Hypothalamus (tissue), 51 donors: ENCODE data around the gene BCAM.

Experiments used
- DNase-seq, 51 donors: peaks; one replicate each; lab custom pipeline; 2025; lab: John Stamatoyannopoulos, UW

The BCAM gene

DNA sequence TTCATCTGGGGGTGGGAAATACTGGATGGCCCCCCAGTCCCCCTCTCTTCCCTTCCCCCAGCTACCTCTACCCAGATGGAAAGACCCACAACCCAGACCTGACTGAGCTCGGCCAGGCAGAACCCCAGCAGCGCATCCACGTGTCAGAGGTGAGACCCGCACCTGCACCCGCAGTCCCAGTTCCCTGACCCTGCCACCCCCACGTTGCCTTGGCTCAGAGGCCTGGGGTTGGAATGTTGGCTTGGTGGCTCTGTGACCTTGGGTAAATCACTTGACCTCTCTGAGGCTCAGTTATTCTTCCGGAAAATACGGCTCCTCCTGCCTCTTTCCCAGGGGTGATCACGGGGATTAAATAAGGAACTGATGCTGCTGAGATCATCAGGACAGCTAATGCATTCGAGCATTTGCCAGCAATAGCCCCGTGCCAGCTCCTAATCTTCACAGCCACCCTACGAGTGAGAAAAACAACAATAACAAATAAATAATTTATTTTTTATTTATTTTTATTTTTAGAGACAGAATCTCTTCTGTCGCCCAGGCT lies 18.9 kb upstream of the BCAM start:
- DNase-seq = no peak

DNA sequence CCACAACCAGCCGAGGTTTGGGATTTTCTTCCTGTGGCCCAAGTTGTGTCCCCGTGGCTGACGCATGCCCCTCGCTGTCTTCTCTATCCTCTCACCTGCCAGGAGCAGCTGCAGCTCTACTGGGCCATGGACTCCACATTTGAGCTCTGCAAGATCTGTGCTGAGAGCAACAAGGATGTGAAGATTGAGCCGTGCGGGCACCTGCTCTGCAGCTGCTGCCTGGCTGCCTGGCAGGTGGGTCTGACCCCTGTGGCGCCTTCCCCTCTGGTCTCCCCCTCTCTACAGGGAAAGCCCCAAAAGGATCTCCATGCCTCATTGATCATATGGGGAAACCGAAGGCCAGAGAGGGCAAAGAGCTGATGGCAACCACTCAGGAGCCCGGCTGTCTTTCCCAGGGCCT lies 16.6 kb upstream of the BCAM start:
- DNase-seq = no peak

DNA sequence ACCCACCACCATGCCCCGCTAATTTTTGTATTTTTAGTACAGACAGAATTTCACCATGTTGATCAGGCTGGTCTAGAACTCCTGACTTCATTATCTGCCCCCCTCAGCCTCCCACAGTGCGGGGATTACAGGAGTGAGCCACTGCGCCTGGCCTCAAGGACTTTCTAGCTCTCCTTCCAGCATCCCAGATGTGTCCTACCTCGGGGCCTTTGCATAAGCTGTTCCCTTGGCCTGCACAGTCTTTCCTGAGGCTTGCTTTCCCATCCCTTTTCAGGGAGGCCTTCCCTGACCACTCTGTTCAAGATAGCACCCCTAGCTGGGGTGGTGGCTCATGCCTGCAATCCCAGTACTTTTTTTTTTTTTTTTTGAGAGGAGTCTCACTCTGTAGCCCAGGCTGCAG lies 14.3 kb upstream of the BCAM start:
- no peak for DNase-seq

DNA sequence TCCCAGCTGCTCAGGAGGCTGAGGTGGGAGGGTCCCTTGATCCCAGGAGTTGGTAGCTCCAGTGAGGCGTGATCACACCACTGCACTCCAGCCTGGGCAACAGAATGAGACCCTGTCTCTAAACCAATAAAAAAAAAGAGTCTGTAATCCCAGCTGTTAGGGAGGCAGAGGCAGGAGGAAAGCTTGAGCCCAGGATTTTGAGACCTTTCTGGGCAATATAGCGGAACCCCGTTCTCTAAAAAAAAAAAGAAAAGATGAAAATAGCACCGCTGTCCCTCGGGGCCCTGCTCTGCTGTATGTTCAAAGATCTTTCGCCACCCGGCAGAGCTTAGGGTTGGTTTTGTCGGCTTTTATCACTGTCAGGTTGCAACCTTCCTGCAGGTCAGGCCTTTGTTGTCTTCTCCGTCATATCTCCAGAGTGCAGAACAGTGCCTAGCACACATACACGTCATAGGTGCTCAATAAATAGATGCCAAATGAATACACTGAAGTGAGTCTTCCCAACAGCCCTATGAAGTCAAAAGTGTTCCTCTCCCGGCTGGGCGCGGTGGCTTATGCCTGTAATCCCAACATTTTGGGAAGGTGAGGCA lies 13.4 kb upstream of the BCAM start:
- DNase-seq = no peak

DNA sequence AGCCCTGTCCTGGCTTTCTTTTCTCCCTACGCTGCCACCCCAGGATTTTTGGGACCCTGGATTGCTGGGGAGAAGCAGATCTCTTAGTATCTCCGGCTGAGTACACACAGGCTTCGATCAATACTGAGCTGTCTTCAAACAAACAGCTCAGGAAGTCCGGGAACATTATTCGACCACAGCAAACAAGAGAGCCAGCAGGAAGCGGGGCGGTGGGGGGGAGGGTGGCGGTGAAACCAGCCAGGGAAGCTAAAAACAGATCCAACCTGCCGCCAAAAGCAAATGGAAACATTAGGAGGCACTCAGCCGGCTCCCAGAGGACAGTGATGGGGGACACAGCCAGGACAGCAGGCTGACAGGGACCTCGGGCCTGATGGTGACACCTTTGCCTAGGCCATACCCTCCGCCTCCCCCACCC lies 12.2 kb upstream of the BCAM start:
- peak in 13 of 51 donors; percentile 1 to 45 (median 7) for DNase-seq

DNA sequence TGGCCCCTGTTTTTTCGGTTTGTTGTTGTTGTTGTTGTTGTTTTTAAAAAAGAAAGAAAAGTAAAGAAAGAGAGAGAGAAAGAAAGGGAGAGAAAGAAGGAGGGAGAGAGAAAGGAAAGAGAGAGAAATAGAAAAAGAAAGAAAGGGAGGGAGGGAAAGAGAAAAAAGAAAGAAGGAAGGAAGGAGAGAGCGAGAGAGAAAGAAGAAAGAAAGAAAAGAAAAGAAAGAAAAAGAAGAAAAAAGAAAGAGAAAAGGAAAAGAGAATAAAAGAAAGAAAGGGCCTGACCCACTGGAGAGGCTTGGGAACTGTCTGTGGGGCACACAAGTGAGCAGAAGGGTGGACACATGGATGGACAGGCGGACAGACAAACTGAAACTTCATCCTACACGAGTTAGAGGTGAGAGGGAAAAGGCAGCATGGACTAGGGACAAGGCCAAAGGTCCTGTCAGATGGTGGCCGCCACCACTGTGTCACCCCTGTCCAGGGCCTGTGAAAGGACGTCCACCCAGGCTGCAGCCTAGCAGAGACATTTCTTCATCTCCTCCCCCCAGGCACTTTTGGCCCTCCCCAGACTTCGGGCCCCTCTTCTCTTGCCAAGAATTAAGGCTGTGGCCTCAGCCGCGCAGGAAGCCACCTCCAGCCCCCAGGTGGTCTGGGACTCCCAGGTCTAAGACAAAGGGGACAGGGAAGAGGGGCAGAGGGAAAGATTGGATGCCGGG lies 9.1 kb upstream of the BCAM start:
- DNase-seq = no peak

DNA sequence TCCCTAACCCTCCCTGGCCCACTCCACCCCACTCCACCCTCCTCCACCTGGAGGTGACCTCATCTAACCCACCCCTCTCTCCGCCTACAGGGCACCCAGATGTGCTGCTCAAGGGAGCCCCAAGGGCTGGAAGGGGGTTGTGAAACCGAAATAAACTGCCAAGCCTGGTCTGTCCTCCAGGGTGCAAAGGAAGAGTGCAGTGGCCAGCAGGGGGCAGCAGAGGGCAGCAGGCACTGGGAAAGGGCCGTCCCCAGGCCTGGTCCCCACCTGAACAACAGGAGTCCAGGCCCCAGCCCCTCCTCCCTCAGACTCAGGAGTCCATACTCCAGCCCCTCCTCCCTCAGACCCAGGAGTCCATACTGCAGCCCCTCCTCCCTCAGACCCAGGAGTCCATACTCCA lies 8.4 kb upstream of the BCAM start:
- DNase-seq = peak in 48 of 51 donors; percentile 3 to 80 (median 45)

DNA sequence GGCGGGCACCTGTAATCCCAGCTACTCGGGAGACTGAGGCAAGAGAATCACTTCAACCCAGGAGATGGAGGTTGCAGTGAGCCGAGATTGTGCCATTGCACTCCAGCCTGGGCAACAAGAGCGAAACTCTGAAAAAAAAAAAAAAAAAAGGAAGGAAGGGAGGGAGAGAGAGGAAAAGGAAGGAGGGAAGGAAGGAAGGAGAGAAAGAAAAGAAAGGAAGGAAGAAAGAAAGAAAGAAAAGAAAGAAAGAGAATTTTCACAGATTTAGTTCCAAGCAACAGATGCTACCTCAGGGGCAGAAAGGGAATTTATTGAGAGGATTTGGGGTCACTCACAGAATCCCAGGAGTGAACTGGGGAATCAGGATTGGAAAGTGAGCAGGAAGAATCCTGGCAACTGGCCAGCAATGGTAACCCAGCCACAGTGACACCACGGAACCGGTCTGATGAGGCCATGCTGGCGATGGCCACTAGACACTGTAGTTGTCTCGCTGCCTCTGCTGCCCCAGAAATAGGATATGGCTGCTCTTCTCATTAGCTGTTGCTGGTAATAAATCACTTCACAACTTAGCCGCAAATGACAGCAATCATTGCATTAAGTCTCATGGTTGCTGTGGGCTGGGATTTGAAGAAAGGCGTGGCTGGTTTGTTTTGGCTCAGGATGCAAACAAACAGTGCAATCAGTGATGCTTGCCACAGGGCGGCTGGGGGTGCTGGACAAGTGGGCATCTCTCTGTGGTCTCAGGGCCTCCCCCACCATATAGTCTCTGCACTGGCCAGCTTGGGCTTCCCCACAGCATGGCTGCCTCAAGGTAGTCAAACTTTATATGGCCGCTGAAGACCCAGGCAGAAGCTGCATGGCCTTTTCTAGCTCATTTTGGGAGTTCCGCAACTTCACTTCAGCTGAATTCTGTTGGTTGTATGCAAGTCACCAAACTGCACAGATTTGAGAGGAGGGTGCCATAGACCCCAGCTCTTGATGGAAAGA lies 5.2 kb upstream of the BCAM start:
- no peak for DNase-seq

DNA sequence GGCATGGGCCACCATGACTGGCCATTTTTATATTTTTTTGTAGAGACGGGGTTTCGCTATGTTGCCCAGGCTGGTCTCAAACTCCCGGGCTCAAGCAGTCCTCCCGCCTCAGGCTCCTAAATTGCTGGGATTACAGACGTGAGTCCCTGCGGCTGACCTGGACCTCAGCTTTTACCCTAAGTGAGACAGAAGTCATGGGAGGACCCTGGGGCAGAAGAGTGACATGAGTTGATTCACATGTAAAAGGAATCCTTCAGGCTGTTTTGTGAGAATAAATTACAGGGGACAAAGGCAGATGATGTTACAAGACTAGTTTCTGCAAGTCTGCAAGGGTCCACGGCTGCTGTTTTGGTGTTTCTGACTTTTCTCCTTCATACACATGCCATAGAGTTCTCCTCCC lies 2.6 kb upstream of the BCAM start:
- DNase-seq = no peak

DNA sequence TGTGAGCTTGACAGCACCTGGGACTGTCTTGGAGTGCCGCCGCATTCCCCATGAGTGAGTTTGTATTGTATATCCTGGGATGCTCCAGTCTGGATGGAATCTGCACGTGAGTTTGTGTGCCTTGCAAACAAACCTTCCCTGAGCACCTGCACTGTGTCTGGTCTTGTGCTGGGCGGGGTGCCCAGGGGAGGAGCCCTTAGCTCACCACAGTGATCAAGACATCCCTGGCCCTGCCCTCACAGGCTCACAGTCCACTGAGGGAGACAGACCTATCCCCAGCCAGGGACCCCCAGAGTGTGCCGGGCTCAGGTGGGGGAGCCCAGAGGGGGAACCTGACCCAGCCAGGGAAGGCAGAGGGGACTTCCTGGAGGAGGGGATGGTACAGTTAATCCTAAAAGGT lies 1.7 kb upstream of the BCAM start:
- no peak for DNase-seq

DNA sequence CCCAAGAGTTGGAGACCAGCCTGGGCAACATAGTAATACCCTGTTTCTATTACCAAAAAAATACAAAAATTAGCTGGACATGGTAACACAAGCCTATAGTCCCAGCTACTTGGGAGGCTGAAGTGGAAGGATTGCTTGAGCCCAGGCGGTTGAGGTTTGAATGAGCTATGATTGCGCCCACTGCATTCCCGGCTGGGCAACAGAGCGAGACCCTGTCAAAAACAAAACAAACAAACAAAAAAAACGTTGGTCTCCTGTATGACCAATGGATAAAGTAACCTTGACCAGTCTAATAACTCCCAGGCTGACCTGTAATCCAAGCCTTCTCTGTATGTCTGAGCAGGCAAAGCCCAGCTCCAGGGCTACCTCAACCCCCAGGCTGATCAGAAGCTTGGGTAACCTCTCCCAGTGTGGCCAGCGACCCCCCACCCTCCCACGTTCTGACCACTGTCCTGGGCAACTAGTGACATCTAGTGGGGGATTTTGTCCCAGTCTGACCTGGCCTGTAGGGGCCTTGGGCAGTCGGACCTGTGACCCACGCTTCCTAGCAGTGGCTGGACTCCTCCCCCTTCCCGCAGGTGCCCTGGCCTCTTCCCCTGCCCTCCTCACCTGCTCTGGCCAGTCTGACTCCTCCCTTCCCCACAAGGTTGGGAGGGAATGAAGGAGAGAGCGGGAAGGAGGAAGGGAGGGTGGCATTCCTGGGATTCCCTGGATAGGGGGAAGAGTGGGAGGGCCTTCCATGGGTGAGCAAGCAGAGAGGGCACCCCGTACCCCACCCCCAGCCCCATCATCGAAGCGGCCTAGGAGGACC lies 1.0 kb upstream of the BCAM start:
- peak in 20 of 51 donors; percentile 1 to 36 (median 16) for DNase-seq

DNA sequence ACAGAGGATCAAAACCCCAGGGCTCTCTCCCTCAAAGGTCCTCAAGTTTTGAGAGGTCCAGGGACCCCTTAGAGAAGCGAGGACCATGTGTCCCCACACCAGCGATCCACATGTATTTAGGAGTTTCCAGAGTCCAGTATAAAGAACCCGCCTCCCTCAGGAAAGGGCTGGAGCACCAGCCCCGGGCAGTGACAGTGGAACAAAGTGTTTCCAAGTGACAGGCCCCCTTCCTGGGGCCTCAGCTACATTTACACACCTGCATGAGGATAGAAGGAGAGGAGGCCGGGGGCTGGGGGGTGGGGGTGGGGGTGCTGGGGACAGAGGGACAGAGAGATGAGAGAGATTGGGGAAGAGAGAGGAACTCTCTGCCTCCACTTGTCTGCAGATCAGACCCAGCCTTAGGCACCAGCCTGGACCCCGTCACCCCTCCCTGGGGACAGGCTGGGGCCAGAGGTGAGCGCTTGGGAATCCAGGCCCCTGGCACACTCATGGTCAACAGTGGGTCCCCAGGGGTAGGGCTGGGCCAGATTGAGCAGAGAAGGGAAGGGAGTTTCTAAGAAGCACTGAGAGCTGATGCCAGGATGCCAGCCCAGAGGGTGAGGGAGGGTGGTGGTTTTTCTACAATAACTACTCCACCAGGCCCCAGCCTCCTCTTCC lies 802 bp downstream of the BCAM start:
- DNase-seq = no peak

DNA sequence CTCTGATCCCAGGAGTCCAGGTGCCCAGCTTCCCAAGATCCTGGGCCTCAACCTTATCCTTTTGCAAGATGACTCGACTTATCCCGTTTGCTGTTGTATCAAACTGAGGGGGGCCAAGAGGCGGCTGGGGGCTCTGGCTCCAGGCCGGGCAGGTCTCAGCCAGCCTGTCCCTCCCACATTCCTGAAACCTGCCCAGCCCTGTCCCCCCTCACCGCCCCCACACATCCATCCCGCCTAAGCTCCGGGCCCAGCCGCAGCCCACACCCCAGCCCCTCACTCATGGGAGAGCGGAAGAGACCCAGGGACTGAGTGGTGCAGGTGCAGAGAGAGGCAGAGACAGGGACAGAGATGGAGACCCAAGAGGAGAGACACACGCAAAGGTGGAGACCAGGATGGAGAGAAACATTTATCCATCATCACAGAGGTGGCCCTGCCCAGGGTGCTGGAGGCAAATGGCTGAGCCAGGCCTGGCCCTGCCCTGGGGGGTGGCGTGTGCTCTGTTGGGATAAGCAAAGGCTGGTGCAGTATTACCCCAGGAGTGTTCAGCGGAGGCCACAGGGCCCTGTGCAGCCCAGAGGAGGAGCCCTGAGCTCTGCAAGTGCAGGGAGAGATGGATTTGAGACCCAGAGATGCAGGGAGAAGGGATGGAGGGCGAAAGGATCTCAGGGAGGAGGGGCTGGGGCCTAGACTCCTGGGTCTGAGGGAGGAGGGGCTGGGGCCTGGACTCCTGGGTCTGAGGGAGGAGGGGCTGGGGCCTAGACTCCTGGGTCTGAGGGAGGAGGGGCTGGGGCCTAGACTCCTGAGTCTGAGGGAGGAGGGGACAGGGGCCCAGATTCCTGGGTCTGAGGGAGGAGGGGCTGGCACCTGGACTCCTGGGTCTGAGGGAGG lies 1.6 kb downstream of the BCAM start:
- no peak for DNase-seq

DNA sequence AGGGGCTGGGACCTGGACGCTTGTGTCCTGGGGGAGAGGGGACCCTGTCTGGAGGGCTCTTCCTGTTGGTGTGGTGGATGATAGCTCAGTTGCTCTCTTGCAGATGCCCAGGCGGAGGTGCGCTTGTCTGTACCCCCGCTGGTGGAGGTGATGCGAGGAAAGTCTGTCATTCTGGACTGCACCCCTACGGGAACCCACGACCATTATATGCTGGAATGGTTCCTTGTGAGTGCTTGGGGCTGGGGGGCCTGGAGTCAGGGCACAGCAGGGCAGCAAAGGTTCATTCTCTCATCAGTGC lies 2.2 kb downstream of the BCAM start:
- no peak for DNase-seq

DNA sequence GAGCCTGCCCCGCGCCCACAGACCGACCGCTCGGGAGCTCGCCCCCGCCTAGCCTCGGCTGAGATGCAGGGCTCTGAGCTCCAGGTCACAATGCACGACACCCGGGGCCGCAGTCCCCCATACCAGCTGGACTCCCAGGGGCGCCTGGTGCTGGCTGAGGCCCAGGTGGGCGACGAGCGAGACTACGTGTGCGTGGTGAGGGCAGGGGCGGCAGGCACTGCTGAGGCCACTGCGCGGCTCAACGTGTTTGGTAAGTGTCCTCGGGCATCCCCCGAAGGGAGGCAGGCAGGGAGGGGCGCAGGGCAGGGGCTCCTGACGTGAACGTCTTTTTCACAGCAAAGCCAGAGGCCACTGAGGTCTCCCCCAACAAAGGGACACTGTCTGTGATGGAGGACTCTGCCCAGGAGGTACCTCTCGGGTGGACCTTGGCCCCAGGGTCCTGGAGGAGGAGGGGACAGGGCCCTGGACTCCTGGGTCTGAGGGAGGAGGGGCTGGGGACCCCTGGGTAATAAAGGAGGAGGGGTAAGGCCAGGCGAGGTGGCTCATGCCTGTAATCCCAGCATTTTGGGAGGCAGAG lies 3.3 kb downstream of the BCAM start:
- DNase-seq = no peak

DNA sequence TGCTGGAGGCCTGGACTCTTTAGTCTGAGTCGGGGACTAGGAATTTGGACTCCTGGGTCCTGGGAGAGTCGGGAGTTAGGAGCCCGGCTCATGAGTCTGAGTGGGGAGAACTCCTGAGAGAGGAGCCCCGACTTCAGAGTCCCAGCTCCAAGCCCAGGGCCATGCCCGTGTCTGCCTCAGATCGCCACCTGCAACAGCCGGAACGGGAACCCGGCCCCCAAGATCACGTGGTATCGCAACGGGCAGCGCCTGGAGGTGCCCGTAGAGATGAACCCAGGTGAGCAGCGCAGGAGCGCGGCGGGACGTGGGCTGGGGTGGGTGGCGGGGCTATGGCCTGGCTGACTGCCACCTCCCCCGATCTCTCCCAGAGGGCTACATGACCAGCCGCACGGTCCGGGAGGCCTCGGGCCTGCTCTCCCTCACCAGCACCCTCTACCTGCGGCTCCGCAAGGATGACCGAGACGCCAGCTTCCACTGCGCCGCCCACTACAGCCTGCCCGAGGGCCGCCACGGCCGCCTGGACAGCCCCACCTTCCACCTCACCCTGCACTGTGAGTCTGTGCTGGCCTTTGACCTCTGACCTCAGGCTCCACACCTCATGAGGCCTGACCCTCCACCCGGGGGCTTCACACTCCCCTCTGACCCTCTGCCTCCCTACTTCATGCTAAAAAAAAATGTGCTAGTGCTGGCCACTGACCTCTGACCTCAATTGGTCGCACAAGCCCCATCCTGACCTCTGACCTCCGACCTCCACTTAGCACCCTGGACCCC lies 4.4 kb downstream of the BCAM start:
- DNase-seq = no peak

DNA sequence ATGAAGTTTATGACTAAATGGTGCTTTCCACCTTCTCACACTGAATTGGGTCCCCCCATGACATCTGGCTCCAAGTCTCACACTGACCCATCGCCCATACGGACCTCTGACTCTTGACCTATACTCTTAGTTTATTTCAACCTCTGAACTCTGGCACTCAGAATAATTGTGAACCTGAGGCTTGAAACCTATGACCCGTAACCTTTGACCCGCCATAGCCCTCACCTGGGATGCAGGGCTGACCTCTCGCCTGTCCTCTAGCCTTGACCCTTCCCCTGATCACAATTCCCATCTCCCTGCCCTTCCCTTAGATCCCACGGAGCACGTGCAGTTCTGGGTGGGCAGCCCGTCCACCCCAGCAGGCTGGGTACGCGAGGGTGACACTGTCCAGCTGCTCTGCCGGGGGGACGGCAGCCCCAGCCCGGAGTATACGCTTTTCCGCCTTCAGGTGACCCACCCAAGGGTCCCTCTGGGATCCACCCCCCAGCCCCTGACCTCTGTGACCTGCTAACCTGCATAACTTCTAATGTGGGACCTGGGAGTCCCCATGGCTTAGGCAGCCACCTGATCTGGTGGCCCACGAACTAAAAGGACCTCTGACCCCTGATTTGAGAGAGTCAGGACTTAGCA lies 5.1 kb downstream of the BCAM start:
- no peak for DNase-seq
